Stimulated activated CD4-positive, alpha-beta T cell treated with anti-CD3 and anti-CD28 coated beads, Interleukin-1b, Interleukin-23, amount 100 ng/mL, for 1 hour (primary cell): ENCODE measurements around the gene CD69.
"Not testable (repeated sequence)": the region's sequence is repeated elsewhere in the genome, so short reads cannot be mapped to it uniquely, and the experiment has no call there.

Experiments
- DNase-seq, 2 donors: peaks; one replicate each; pipeline ENCODE4 v3.0.0-alpha.2; 2020; ENCODE audit warnings: low read depth in 2 of 2

CD69 gene

DNA sequence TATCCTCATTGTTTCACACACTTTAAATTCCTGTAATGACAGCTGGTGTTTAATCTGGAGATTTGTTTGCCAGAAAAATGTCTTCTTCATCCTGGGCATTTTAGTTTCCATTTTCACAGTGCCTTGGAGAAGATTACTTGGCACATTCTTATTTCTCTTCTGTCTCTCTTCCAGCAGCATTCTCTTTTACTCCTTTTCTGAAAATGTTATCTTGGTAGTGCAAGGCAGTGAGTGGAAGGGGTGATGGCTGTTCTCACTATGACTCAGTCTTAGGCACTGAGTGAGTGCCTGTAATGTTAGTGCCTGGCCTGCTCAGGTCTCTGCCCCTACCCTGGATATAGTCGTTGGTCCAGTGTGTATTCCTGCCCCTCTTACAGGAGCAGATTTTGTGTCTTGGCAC, 40.9 kb downstream of the CD69 start:
- no peak for DNase-seq

DNA sequence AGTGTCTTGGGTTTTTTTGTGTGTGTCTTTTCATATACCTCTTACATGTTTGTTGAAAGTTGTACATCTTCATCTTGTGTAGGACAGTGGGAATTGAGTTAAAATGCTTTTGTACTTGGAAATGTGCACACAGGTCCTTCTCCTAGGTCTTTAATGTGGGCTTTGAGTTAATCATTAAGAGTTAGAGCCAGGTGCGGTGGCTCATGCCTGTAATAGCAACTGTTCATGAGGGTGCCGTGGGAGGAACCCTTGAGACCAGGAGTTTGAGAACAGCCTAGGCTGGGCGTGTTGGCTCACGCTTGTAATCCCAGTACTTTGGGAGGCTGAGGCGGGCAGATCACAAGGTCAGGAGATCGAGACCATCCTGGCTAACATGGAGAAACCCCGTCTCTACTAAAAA, 41.7 kb downstream of the CD69 start:
- DNase-seq, result no peak

DNA sequence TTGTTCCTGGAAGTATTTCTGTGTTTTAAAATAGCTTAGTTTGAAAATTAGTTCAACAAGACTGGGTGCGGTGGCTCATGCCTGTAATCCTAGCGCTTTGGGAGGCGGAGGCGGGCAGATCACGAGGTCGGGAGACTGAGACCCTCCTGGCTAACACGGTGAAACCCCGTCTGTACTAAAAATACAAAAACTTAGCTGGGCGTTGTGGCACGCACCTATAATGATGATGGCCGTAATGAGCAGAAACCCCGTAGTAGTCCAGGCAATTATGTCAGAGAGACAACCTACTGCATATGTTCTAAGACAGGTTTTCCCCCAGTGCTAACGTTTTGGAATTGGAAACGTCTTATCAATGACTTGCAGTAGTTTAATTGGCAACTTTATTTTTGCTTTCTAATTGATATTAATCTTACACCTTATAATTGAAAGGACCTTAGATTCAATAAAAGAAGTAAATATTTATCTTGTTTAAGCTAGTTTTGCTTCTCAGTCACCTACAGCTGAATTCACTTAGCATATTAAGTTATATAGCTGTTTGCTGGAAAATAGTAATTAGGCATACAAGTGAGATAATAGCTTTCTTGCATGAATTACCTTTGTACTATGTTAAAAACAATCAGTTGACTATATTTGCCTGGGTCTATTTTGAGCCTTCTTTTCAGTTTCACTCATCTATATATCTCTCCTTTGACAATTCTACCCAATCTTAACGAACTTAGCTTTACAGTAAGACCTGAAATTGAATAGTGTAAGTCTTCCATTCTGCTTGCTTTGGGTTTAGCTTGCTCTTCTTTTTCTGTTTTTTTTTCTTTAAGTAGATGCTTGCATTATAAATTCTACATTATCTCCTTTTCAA, 43.4 kb downstream of the CD69 start:
- no peak for DNase-seq

DNA sequence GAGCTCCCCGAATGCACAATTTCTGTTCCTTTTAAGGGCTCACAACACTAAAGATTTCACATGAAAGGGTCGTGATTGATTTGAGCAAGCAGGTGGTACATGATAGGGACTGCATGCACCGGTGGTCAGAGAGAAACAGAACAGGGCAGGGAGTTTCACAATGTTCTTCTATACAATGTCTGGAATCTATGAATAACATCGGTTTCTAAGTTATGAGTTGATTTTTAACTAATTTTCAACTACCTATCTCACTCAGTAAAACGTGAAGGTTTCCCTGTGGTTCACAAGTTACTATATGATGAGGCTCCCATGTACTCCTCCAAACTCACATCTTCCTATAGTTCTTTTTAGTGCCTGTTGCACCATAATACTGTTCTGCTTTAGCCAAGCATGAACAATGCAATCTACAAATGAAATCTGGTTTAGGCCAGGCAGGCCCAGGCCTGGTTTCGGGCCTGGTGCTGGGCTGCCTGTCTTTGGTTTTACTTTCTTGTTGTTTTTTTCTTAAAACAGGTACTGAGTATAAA, 47.6 kb downstream of the CD69 start:
- DNase-seq, result not testable (repeated sequence)

DNA sequence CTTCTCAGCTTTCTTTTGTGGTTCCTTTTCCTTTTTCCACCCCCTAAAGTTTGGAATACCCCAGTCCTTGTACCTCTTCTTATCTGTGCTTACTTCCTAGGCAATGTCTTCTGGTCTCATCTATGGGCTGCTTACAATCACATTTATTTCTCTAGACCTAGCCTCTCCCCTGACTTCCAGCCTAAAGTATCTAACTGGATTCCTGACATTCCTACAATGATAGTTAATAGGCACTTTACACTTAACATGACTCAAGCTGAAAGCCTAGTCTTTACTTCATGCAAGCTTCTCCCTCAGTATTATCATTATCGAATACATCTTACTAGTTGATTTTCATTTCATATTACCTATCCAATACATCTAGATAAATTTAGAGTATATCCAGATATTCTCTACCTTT, 49.0 kb downstream of the CD69 start:
- DNase-seq, result no peak

DNA sequence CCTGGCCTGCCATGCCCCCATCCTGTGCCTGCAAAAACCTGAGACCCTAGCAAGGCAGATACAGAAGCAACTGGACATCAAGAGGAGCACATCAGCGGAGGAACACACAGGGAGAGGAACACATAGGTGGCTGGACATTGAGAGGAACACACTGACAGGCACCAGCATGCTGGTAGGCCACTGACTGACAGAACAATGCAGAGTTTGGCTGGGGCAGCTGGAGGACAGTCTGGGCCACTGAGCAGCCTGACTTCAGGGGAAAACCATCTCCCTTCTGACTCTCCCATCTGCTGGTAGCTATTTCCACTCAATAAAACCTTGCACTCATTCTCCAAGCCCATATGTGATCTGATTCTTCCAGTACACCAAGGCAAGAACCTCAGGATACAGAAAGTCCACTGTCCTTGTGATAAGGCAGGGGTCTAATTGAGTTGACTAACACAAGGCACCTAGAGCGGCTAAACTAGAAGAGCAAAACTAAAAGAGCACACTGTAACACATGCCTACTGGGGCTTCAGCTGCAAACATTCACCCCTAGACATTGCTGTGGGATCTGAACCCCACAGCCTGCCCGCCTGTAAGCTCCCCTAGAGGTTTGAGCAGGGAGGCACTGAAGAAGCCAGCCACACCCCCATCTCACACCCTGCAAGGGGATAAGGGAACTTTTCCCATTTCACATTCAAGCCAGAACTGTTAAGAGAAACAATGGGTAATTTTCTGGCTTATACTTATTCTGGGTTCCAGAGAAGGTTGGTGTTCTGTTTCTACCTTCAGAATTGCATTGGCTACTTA, 49.9 kb downstream of the CD69 start:
- DNase-seq, result no peak

DNA sequence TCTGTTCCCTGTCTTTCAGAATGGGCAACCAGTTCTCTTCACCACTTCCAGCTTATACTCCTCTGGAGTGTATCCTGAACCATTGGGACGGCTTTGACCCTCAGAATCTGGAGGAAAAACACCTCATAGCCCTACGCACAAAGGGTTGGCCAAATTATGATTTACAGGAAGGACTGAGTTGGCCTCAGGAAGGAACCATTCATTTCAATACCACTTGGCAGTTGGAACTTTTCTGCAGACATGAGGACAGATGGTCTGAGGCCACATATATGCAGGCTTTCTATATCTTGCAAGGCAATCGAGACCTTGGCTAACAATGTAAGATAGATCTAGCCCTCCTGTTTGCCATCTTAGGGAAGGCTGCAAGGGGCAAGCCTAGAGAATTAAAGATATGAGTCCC, 51.8 kb downstream of the CD69 start:
- no peak for DNase-seq

DNA sequence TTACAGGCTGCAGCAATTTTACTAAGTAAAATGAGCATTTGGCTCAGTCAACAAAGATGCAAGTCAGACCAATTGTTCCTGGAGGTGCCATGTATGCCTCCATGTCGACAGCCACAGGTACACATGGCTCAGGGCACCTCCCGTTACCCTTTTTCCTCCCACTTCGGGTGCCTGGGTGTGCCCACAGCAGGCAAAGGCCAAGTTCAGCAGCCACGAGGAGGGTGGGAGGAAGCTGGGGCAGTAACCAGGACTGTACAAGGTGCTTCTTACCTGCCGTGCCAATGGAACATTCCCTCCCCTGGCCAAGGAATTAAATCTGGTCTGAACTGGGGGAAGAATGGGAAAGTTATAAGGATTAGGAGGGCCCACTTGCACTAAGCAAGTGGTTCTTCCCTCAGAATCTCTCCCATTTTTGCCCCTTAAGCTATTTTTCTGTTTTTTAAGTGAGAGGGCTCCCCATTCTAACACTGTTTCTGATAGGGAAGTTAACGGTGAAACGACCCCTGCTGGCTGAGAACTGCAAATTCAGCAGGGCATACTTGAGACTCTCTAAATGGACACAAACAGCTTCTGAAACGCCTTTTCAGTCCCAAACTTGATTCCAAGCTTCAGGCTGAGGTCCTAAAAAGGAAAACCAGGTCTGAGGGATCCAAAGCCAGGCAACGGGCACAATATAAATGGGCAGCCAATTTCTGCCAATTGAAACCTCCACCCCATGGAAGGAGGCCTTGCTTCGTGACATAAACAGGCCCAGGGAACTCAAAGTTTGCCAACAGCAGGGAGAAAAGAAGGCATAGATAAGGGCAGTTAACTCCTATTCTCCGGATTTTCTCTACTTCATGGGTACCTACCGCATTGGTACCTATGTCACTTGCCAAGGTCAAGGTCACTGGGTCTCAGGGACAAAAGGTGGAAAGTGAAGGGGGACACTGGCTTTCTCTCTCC, 52.6 kb downstream of the CD69 start:
- DNase-seq, result peak; percentile 22 to 30

DNA sequence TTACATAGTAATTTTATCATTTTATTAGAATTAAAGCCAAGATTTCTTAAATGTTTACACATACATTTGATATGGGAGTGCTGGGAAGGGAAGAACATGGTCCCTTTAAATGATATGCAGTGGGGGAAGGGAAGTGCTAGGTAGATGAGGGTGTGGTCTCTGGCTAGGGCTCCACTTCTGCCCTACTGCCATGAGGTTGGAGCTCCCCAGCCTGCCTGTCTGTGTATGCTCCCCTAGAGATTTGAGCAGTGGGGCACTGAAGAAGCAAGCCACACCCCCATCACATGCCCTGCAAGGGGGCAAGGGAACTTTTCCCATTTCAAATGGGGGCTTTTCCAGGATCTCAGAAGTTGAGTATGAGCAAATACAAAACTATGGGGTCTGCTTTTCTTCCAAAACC, 53.3 kb downstream of the CD69 start:
- DNase-seq, result no peak

DNA sequence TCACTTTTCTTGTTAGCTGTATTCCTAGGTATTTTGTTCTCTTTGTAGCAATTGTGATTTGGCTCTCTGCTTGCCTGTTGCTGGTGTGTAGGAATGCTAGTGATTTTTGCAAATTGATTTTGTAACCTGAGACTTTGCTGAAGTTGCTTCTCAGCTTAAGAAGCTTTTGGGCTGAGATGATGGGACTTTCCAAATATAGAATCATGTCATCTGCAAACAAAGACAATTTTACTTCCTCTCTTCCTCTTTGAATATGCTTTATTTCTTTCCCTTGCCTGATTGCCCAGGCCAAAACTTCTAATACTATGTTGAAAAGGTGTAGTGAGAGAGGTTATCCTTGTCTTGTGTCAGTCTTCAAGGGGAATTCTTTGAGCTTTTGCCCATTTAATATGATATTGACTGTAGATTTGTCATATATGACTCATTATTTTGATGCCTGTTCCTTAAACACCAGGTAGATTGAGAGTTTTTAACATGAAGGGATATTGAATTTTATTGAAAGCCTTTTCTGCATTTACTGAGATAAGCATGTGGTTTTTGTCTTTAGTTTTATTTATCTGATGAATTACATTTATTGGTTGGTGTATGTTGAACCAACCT, 54.5 kb downstream of the CD69 start:
- no peak for DNase-seq

DNA sequence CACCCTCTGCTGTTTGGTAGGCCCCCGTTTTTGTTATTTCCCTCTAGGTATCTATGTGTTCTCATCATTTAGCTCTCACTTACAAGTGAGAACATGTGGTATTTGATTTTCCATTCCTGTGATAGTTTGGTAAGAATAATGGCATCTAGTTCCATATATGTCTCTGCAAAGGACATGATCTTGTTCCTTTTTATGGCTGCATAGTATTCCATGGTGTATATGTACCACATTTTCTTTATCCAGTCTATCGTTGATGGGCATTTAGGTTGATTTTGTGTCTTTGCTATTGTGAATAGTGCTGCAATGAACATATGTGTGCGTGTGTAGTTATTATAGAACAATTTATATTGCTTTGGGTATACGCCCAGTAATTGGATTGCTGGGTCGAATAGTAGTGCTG, 56.1 kb downstream of the CD69 start:
- DNase-seq, result not testable (repeated sequence)
